Measurements from ENCODE around the gene SPATS1. TPM values are rescaled to one million over a fixed set of nuclear protein-coding genes. Genes with fewer than 3 reads are reported as not detected.

The SPATS1 gene
- total RNA-seq, 1 experiment from 2014 or later: not detected

- Histone ChIP-seq H2AFZ (ENCODE audit: low read length) (no peak overlapping the region), H4K20me1 (ENCODE audit: low read length) (no peaks in the 10 kb centered on the region), H3K4me3 (ENCODE audit: low read length) (no peak overlapping the region), H3F3A (ENCODE audit: low read length, unreplicated experiment) (no peaks in the 10 kb centered on the region), H3K27ac (ENCODE audit: low read length) (no peak overlapping the region), H3K36me3 (ENCODE audit: low read depth, low read length) (no peaks in the 10 kb centered on the region), H3K9me2 (replicated peaks; ENCODE audit: low read length) (no peaks in the 10 kb centered on the region), H3K4me2 (ENCODE audit: low read length) (no peak overlapping the region), H3K9ac (ENCODE audit: low read length) (no peak overlapping the region), H3K9me3 (ENCODE audit: low read length) (no peaks in the 10 kb centered on the region), H3K4me1 (ENCODE audit: insufficient read depth, low read length) (no peaks in the 10 kb centered on the region), H3K27me3 (ENCODE audit: low read length) (no peaks in the 10 kb centered on the region), H3K79me2 (ENCODE audit: low read length) (no peaks in the 10 kb centered on the region)
- no peak for ATAC-seq
- intact Hi-C loops (cut with micrococcal nuclease): no loop called here
- DNase-seq: no peak
- ChIA-PET CTCF (no interaction called here), POLR2A (ENCODE audit: unreplicated experiment) (no interaction called here)
- TF ChIP-seq CTCF (conservative IDR thresholded peaks at IDR 0.05; ENCODE audit: low read depth, low read length): no peak
- TF ChIP-seq EZH2 (IDR thresholded peaks at IDR 0.05; ENCODE audit: low read length, unreplicated experiment): no peak
- no TSS peak for BruUV-seq (replicated peaks)
Observed at GRCh38 chr6:44366781-44367180, 24.3 kb downstream of the SPATS1 start.

GRCh38 chr6:44367681-44368080 is 25.2 kb downstream of the SPATS1 start:
- H3K27me3 ChIP-seq (ENCODE audit: low read length): no peaks in the 10 kb centered on the region
- POLR2A ChIA-PET (ENCODE audit: unreplicated experiment): no interaction called here
- H3K4me1 ChIP-seq (ENCODE audit: insufficient read depth, low read length): no peaks in the 10 kb centered on the region
- H3K79me2 ChIP-seq (ENCODE audit: low read length): no peaks in the 10 kb centered on the region
- no peaks in the 10 kb centered on the region for H4K20me1 ChIP-seq (ENCODE audit: low read length)
- H3K4me3 ChIP-seq (ENCODE audit: low read length): no peak overlapping the region
- H3K4me2 ChIP-seq (ENCODE audit: low read length): no peak overlapping the region
- no peak for DNase-seq
- no peak overlapping the region for H2AFZ ChIP-seq (ENCODE audit: low read length)
- H3K9me2 ChIP-seq (replicated peaks; ENCODE audit: low read length): no peaks in the 10 kb centered on the region
- CTCF ChIA-PET: no interaction called here
- ATAC-seq: no peak
- no TSS peak for BruUV-seq (replicated peaks)
- no peak for TF ChIP-seq EZH2 (IDR thresholded peaks at IDR 0.05; ENCODE audit: low read length, unreplicated experiment)
- TF ChIP-seq EZH2phosphoT487 (IDR thresholded peaks at IDR 0.05; ENCODE audit: borderline replicate concordance, low read length): no peak
- TF ChIP-seq CTCF (conservative IDR thresholded peaks at IDR 0.05; ENCODE audit: low read depth, low read length): no peak
- no peaks in the 10 kb centered on the region for H3K9me3 ChIP-seq (ENCODE audit: low read length)
- intact Hi-C loops (cut with micrococcal nuclease): no loop called here
- no peak overlapping the region for H3K27ac ChIP-seq (ENCODE audit: low read length)
- H3K36me3 ChIP-seq (ENCODE audit: low read depth, low read length): no peaks in the 10 kb centered on the region
- no peak overlapping the region for H3K9ac ChIP-seq (ENCODE audit: low read length)
- no peaks in the 10 kb centered on the region for H3F3A ChIP-seq (ENCODE audit: low read length, unreplicated experiment)

- Histone ChIP-seq H2AFZ (ENCODE audit: low read length) (no peak overlapping the region), H3K9me2 (replicated peaks; ENCODE audit: low read length) (no peaks in the 10 kb centered on the region), H3K27ac (ENCODE audit: low read length) (no peak overlapping the region), H4K20me1 (ENCODE audit: low read length) (no peaks in the 10 kb centered on the region), H3K79me2 (ENCODE audit: low read length) (no peaks in the 10 kb centered on the region), H3K4me3 (ENCODE audit: low read length) (no peak overlapping the region), H3F3A (ENCODE audit: low read length, unreplicated experiment) (no peaks in the 10 kb centered on the region), H3K27me3 (ENCODE audit: low read length) (no peaks in the 10 kb centered on the region), H3K36me3 (ENCODE audit: low read depth, low read length) (no peaks in the 10 kb centered on the region), H3K9me3 (ENCODE audit: low read length) (no peaks in the 10 kb centered on the region), H3K9ac (ENCODE audit: low read length) (no peak overlapping the region), H3K4me1 (ENCODE audit: insufficient read depth, low read length) (0 out of 2 replicates have a peak, but pooled peaks cover 5% of the 10 kb centered on the region), H3K4me2 (ENCODE audit: low read length) (no peak overlapping the region)
- ChIA-PET POLR2A (ENCODE audit: unreplicated experiment) (no interaction called here), CTCF (interaction anchor here (0.6 kb wide), 1 partner anchor 116 kb away, joined by 5 read pairs; no protein-coding TSS in a partner anchor)
- no peak for ATAC-seq
- DNase-seq: no peak
- BruUV-seq (replicated peaks): no TSS peak
- TF ChIP-seq EZH2phosphoT487 (IDR thresholded peaks at IDR 0.05; ENCODE audit: borderline replicate concordance, low read length): no peak
- no peak for TF ChIP-seq EZH2 (IDR thresholded peaks at IDR 0.05; ENCODE audit: low read length, unreplicated experiment)
- TF ChIP-seq CTCF (conservative IDR thresholded peaks at IDR 0.05; ENCODE audit: low read depth, low read length): no peak
- intact Hi-C loops (cut with micrococcal nuclease): no loop called here
Observed at GRCh38 chr6:44373051-44373450, 30.6 kb downstream of the SPATS1 start.
